ENCODE results near the gene ACAP1.
A peak's percentile ranks its signal among the peaks of the same experiment; 100 is the strongest.
"Not testable (repeated sequence)": the region's sequence is repeated elsewhere in the genome, so short reads cannot be mapped to it uniquely, and the experiment has no call there.

The ACAP1 gene

GRCh38 chr17:7329997-7330637 lies 6.2 kb upstream of the ACAP1 start:
- H3K27ac Mint-ChIP-seq = peak overlapping the region; percentile 96 to 98 (median 97)
- no peak for TF ChIP-seq CTCF (IDR thresholded peaks at IDR 0.05; ENCODE audit: unreplicated experiment in 3 of 3)
- peaks cover 30% of the 10 kb centered on the region for H3K4me1 Mint-ChIP-seq
- H3K4me3 Mint-ChIP-seq = peak overlapping the region; percentile 92 to 98 (median 94)
- H3K36me3 Mint-ChIP-seq (ENCODE audit: low read depth) = no peaks in the 10 kb centered on the region
- peaks cover under 1% of the 10 kb centered on the region for H3K27me3 Mint-ChIP-seq (ENCODE audit: low read depth)
- H3K9me3 Mint-ChIP-seq = no peaks in the 10 kb centered on the region

GRCh38 chr17:7330638-7331015 lies 5.7 kb upstream of the ACAP1 start:
- Mint-ChIP-seq H3K36me3 (ENCODE audit: low read depth) (no peaks in the 10 kb centered on the region), H3K27me3 (ENCODE audit: low read depth) (peaks cover 6% of the 10 kb centered on the region), H3K4me3 (peak overlapping the region; percentile 92 to 98 (median 94)), H3K27ac (peak overlapping the region; percentile 27 to 98 (median 97)), H3K4me1 (peaks cover 30% of the 10 kb centered on the region), H3K9me3 (no peaks in the 10 kb centered on the region)
- no peak for TF ChIP-seq CTCF (IDR thresholded peaks at IDR 0.05; ENCODE audit: unreplicated experiment in 3 of 3)

GRCh38 chr17:7332111-7332510 lies 4.2 kb upstream of the ACAP1 start:
- TF ChIP-seq CTCF (IDR thresholded peaks at IDR 0.05; ENCODE audit: unreplicated experiment in 3 of 3) = no peak
- Mint-ChIP-seq H3K4me3 (peak overlapping the region; percentile 11 to 52 (median 48)), H3K36me3 (ENCODE audit: low read depth) (no peaks in the 10 kb centered on the region), H3K4me1 (peaks cover 30% of the 10 kb centered on the region), H3K27me3 (ENCODE audit: low read depth) (peaks cover 6% of the 10 kb centered on the region), H3K9me3 (no peaks in the 10 kb centered on the region), H3K27ac (peak overlapping the region; percentile 61 to 91 (median 62))

GRCh38 chr17:7332600-7333069 lies 3.7 kb upstream of the ACAP1 start:
- not testable (repeated sequence) for H3K36me3 Mint-ChIP-seq (ENCODE audit: low read depth); H3K9me3 Mint-ChIP-seq; H3K27me3 Mint-ChIP-seq (ENCODE audit: low read depth)
- Mint-ChIP-seq H3K4me3 (peak overlapping the region; percentile 48 to 60 (median 52)), H3K4me1 (peaks cover 28% of the 10 kb centered on the region), H3K27ac (peak overlapping the region; percentile 61 to 91 (median 62))

GRCh38 chr17:7334938-7335538 lies 1.3 kb upstream of the ACAP1 start:
- no peak for TF ChIP-seq CTCF (IDR thresholded peaks at IDR 0.05; ENCODE audit: unreplicated experiment in 3 of 3)
- no peaks in the 10 kb centered on the region for H3K36me3 Mint-ChIP-seq (ENCODE audit: low read depth)
- no peak overlapping the region for H3K4me3 Mint-ChIP-seq
- H3K9me3 Mint-ChIP-seq = no peaks in the 10 kb centered on the region
- H3K27me3 Mint-ChIP-seq (ENCODE audit: low read depth) = peaks cover 6% of the 10 kb centered on the region
- peaks cover 10% of the 10 kb centered on the region for H3K4me1 Mint-ChIP-seq
- H3K27ac Mint-ChIP-seq = no peak overlapping the region

GRCh38 chr17:7335765-7336164 lies 564 bp upstream of the ACAP1 start:
- H3K4me3 Mint-ChIP-seq; H3K27me3 Mint-ChIP-seq (ENCODE audit: low read depth); H3K36me3 Mint-ChIP-seq (ENCODE audit: low read depth); H3K4me1 Mint-ChIP-seq; H3K9me3 Mint-ChIP-seq; H3K27ac Mint-ChIP-seq: not testable (repeated sequence)

GRCh38 chr17:7337600-7337999 lies 1.3 kb downstream of the ACAP1 start:
- H3K27me3 Mint-ChIP-seq (ENCODE audit: low read depth) = not testable (repeated sequence)

More at GRCh38 chr17:7337600-7337999, 1.3 kb downstream of the ACAP1 start:
- not testable (repeated sequence) for H3K27ac Mint-ChIP-seq; H3K9me3 Mint-ChIP-seq; H3K4me1 Mint-ChIP-seq; H3K36me3 Mint-ChIP-seq (ENCODE audit: low read depth); H3K4me3 Mint-ChIP-seq
